EH (cell line): ENCODE data around the gene CFDP1.

ENCODE experiments used
- DNase-seq: peaks from one replicate; pipeline ENCODE4 v3.0.0-alpha.2; 2015; ENCODE audit warnings: low read depth

CFDP1 gene

GRCh38 chr16:75264999-75265910 is 168.0 kb downstream of the CFDP1 start:
- no peak for DNase-seq

DNA sequence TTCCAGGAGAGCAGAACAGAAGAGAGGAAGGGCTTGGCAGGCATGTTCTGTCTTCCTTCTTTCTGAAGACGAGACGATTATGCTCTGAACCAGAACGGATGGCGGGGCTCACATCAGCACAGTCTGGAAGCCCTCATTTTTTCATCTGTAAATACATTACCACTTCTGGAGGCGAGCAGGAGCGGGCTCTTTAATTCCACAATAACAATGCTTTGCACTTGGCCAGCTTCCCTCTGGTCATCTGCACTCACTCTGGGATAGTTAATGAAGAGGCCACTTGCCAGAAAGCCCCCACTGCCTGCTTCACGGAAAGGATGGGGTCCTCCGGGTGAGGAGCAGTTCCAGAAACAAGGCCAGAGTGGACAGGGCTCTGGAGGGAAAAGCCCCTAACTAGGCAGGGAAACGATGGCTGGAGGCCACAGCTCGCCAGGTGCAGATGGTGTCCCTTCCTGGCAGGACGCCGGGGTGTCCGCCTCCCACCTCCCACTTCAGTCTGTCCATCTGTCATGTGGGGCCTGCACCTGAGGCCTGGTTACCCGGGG is 168.8 kb downstream of the CFDP1 start:
- peak; percentile 64 for DNase-seq

- DNase-seq = peak; percentile 68
Observed at GRCh38 chr16:75263963-75264445, 169.3 kb downstream of the CFDP1 start.

- no peak for DNase-seq
Observed at GRCh38 chr16:75263291-75263962, 169.9 kb downstream of the CFDP1 start.

DNA sequence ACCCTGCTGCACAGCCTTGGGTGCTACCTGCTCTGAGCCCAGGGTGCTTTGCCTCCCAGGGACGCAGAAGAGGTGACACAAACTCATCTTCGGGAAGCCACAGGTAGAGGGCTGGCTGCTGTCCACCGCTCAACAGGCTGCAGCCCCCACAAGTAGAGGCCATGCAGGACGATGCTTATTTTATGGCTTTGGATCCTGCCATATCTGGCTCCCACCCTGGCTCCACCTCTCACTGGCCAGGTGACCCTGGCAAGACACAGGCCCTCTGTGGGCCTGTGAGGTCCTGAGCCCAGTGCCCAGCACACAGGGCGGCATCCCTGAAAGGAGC is 170.5 kb downstream of the CFDP1 start:
- no peak for DNase-seq

DNA sequence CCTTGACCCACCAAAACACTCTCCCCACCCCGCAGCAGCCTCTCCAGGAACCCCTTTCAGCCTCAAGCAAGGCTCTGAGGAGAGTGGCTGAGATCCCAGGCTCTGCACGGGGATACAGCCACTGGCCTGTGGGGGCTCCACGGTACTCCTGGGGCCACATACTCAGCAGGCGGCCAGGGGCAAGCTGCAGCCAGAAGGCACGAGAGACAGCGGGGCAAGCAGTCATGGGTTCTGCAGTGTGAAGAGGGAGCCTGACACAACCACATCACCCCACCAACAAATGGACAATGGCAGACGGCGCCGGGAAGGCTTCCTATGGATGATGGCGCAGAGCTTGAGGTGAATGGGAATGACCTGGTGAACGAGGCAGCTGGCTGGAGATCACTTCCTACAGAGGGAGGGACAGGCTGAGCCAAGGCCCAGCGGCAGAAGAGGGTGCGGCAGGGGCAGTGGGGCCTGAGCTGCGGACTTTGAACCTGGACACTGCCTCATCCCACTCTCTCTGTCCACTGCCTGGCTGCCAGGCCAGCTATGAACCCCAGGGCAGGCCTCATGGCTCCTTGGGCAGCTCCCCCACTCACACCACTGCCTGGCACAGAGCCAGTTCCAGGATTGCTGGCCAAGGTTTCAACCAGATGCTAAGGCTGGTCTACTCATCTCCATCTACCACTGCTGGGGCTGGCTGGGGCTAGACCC is 171.1 kb downstream of the CFDP1 start:
- DNase-seq = no peak

GRCh38 chr16:75261590-75262078 is 171.7 kb downstream of the CFDP1 start:
- DNase-seq = no peak

DNA sequence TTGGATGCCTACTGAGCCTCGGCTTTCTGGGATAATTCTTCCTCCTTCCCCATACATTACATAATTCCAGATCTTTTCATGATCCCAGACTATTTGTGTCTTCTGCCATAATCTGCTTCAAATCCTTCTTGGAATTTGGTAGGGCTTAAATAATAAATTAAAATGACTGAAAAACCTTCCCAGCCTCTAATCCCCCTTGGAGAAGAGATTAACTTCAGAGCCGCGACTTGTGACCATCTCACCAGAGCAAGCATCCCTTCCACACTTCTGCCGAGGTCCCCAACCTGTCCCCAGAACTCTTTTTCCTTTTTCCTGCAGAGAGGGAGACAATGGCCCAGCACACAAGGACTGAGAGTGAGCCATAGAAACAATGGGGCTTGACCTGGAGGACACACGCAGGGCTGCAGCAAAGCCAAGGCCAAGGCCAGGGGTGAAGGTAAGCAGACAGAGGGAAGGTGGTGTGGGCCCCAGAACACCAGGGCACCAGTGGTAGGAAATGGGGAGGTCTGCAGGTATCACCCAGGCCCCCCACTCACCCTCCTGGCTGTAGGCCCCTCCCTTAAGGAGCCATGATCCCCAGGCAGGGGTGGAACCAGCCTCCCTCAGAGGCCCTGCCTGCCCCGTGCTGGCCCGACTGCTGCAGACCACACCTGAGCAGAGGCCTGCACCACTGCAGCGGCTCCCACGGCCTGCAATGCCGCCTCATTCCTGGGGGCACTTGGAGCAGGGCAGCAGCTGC is 172.3 kb downstream of the CFDP1 start:
- DNase-seq = no peak

- no peak for DNase-seq
Observed at GRCh38 chr16:75258807-75259141, 174.5 kb downstream of the CFDP1 start.

DNA sequence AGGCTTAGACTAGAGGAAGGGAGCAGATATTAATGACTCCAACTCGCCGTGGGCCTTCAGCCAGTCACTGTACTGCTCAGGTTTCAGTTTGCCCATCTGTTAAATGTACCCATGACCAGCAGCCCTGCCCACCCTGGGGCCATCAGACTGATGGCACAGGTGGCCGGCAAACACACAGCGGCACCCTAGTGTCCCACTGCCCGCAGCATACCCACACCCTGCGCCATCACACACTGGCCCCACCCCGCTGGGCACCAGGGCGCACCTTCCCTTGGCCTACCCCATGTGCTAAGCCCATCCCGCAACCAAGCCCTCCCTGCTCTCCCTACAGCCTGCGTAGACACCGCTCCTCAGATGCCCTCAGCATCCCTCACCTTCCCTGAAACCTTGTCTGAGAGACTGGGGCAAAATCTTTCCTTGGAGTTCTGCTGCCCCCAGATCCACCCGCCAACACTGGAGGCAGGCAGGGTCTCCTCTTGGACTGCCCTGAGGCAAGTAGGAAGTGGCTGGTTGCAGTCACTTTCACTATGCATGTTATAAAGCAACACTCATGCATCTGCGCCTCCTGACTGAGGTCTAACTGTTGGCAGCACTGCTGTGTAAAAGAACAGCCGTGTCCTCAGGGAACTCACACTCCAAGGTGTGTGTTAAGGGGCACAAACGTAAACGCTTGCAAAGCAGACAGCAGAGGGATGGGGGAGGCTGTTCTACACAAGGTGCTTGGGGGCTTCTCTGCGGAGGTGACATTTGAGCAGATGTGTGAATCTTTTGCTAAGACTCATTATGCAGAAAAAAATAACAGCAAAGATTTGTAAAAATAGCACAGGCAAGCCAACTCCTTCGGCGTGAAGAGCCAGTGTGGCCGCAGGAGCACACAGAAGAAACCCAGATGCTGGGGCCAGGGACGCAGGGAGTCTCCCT is 175.2 kb downstream of the CFDP1 start:
- DNase-seq = peak; percentile 64

DNA sequence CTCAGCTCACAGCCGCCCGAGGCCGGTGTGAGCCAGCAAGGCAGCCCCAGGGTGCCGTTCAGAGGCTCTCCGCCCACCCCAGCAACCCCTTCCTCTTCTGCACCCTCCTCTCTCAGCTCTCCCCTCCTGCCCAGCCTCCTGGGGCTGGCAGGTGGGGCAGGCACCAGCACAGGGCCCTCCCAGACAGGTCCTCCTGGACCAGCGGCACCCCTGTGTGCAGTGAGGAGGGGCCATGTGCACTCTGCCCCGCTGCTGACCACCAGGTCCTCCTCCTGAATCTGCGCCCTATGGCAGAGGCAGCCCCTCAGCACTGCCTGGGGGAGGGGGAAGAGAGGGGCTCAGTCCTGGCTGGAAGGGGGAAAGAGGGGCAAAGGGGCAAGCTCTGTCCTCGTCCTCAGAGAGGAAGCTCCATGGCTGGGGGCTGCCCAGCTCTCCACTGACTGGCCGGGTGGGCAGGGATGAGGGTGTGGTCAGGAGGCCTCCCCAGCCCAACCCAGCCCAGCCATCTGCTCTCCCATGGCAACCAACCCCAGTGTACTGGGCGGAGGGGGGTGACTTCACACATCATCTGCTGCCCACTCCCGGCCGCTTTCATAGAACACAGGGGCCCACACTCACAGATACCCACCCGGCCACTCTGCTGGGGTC is 176.5 kb downstream of the CFDP1 start:
- DNase-seq = peak; percentile 75

DNA sequence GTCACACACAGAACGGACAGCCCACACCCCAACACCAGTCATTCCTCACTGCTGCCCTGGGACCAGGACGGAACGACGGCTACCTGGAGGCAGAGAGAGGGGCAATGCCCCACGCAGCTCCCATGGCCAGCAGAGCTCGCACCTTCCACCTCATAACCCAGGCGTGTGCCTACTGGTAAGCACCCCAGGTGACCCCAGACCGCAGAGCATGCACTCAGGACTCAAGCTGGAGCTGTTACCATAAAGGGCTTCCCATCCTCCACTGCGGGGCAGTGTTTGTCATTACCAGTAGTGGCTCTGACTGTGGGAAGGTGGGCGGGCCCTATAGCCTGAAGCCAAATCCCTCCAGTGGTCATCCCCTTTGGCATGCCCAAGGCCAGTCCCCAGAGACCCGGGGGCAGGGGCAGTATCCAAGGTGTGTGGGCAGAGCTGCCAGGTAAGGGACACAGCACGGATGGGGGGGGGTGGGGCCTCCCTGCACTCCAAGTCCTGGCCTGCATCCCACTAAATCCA is 177.2 kb downstream of the CFDP1 start:
- peak; percentile 49 for DNase-seq

DNA sequence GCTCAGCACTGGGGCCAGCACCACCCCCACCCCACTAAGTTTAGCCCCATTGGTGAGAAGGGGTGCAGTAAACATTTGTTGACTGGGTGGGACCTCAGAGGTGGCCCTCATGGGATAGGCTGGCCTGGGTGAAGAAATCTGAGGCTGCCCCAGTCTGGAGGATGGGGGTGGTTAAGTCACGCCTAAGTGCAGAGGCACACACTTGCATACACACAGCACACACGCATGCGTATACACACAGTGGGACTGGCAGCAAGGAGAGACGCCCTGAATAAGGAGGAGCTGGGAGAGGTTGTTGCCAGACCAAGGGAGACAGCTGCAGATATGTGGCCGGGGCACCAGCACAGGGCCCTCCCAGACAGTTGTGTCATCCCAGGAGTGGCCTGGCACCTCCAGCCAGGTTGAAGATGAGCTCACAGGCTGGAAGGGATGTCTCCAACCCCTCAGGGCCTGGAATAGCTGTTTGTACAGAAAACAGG is 178.9 kb downstream of the CFDP1 start:
- peak; percentile 98 for DNase-seq

GRCh38 chr16:75252946-75253911 is 180.1 kb downstream of the CFDP1 start:
- DNase-seq = peak; percentile 98

DNA sequence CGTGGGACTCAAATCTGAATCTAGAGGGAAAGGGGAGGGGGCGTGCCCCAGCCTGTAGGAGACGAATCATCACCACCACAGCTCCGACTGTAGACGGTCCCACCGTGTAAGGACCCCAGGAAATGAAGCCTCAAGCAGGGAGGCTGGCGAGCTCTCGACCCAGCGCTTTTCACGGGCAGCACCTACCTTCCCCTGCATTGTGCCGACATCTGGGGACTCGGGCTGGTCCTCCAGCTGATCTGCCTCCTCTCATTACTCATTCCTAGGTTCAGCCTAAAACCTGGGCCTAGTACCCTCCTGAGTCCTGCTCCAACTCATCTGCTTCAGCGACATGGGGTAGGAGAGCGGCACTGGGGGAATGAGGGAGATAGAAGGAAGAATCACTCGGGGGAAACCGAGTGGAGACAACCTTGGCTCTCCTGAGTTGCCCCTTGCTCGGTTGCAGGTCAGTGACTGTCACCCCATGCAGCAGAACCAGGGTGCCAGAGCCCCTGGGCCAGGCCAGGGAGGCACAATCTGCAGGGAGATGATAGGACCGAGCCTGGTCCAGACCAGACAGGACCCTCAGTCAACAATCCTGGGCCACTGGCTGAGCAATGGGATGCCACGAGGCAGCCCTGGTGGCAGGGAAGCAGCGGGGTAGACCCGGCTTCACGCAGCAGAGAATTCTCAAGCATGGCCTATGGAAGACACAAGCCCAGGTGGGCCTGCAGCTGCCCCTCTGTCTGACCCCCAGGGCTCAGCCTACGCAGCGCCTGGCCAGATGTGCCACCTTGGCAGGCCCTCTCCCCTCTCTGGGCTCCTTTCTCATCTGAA is 181.0 kb downstream of the CFDP1 start:
- DNase-seq = no peak

GRCh38 chr16:75251280-75252048 is 181.8 kb downstream of the CFDP1 start, which contains the start of gene BCAR1:
TSS of gene BCAR1 (minus strand) at chr16:75251624. CDS start at chr16:75251482, 142 bp downstream.
- DNase-seq = peak; percentile 97
